HG02571 (cell line): ENCODE measurements around the gene CLNK.

Source experiments
- ATAC-seq: cut with Tn5 transposase; IDR thresholded peaks from one replicate; pipeline ENCODE4 v1.9.1; 2021; ENCODE audit warnings: mild to moderate bottlenecking, moderate library complexity; ENCODE audit not compliant: unreplicated experiment

Gene CLNK

GRCh38 chr4:10524196-10524833 lies 160.3 kb downstream of the CLNK start:
- ATAC-seq, result no peak

GRCh38 chr4:10521424-10521823 lies 163.1 kb downstream of the CLNK start:
- no peak for ATAC-seq

GRCh38 chr4:10509733-10510132 lies 174.8 kb downstream of the CLNK start:
- ATAC-seq, result no peak

- no peak for ATAC-seq
These were observed 178.5 kb downstream of the CLNK start for GRCh38 chr4:10506077-10506476.

GRCh38 chr4:10504570-10505179 lies 179.9 kb downstream of the CLNK start:
- ATAC-seq, result no peak

- ATAC-seq, result no peak
These were observed 181.9 kb downstream of the CLNK start for GRCh38 chr4:10502717-10503116.

- ATAC-seq, result no peak
These were observed 183.8 kb downstream of the CLNK start for GRCh38 chr4:10500776-10501175.

- no peak for ATAC-seq
These were observed 188.4 kb downstream of the CLNK start for GRCh38 chr4:10496200-10496599.

- no peak for ATAC-seq
These were observed 188.9 kb downstream of the CLNK start for GRCh38 chr4:10495651-10496050.

GRCh38 chr4:10492464-10492863 lies 192.1 kb downstream of the CLNK start:
- ATAC-seq, result no peak

- ATAC-seq, result no peak
These were observed 193.2 kb downstream of the CLNK start for GRCh38 chr4:10491401-10491800.

- no peak for ATAC-seq
These were observed 193.6 kb downstream of the CLNK start for GRCh38 chr4:10490996-10491395.

GRCh38 chr4:10482913-10483312 lies 201.7 kb downstream of the CLNK start:
- ATAC-seq, result no peak

GRCh38 chr4:10480616-10481015 lies 204.0 kb downstream of the CLNK start:
- no peak for ATAC-seq

- no peak for ATAC-seq
These were observed 205.9 kb downstream of the CLNK start for GRCh38 chr4:10478621-10479020.

GRCh38 chr4:10470505-10470904 lies 214.1 kb downstream of the CLNK start:
- ATAC-seq, result no peak

- ATAC-seq, result no peak
These were observed 218.4 kb downstream of the CLNK start for GRCh38 chr4:10466161-10466560.

- ATAC-seq, result no peak
These were observed 221.7 kb downstream of the CLNK start for GRCh38 chr4:10462876-10463275.

- no peak for ATAC-seq
These were observed 222.6 kb downstream of the CLNK start for GRCh38 chr4:10461850-10462400.

- peak; percentile 64 for ATAC-seq
These were observed 223.3 kb downstream of the CLNK start for GRCh38 chr4:10461091-10461849.

- ATAC-seq, result no peak
These were observed 224.1 kb downstream of the CLNK start for GRCh38 chr4:10460313-10461047.
